ENCODE measurements around the gene TEN1.

DNA sequence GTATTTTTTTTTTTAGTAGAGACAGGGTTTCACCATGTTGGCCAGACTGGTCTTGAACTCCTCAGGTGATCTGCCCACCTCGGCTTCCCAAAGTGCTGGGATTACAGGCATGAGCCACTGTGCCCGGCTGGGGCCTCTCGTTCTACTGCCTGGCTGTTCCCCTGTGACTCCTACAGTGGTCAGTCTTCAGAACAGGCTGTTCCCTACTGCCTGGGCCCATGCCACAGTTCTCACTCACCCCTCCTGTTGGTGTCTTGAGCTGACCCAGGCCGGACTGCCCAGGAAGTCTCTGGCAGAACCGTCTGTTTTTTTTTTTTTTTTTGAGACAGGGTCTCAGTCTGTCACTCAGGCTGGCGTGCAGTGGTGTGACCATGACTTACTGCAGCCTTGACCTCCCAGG is 24.9 kb downstream of the TEN1 start:
- TF ChIP-seq, protein P1, sequence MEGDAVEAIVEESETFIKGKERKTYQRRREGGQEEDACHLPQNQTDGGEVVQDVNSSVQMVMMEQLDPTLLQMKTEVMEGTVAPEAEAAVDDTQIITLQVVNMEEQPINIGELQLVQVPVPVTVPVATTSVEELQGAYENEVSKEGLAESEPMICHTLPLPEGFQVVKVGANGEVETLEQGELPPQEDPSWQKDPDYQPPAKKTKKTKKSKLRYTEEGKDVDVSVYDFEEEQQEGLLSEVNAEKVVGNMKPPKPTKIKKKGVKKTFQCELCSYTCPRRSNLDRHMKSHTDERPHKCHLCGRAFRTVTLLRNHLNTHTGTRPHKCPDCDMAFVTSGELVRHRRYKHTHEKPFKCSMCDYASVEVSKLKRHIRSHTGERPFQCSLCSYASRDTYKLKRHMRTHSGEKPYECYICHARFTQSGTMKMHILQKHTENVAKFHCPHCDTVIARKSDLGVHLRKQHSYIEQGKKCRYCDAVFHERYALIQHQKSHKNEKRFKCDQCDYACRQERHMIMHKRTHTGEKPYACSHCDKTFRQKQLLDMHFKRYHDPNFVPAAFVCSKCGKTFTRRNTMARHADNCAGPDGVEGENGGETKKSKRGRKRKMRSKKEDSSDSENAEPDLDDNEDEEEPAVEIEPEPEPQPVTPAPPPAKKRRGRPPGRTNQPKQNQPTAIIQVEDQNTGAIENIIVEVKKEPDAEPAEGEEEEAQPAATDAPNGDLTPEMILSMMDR (conservative IDR thresholded peaks at IDR 0.05 in 1 of 2, IDR thresholded peaks at IDR 0.05 in 1 of 2; ENCODE audit: low read depth in 1 of 2, low read length in 2 of 2) = no peak
- TF ChIP-seq EZH2 (IDR thresholded peaks at IDR 0.05; ENCODE audit: low read length, missing control alignments) = no peak
